LNCaP clone FGC (cell line): ENCODE data around the gene OPN4.

Experiments used
- DNase-seq: peaks from one replicate; pipeline ENCODE4 v3.0.0-alpha.2; 2011; ENCODE audit warnings: low read depth
- H3K4me3 ChIP-seq: 2 replicates; pipeline ENCODE4 v1.5.1; 2011; ENCODE audit warnings: mild to moderate bottlenecking, low read depth, low read length, control low read depth
- CTCF ChIP-seq: IDR thresholded peaks from 2 replicates; pipeline ENCODE4 v1.5.1; 2012; ENCODE audit warnings: mild to moderate bottlenecking; ENCODE audit not compliant: control insufficient read depth, insufficient read depth; ENCODE audit errors: extremely low read depth

Gene OPN4

GRCh38 chr10:86662186-86663045 is 8.1 kb downstream of the OPN4 start:
- TF ChIP-seq CTCF: no peak
- no peak overlapping the region for H3K4me3 ChIP-seq
- DNase-seq: no peak

GRCh38 chr10:86663046-86663345 is 8.6 kb downstream of the OPN4 start:
- no peak for DNase-seq

GRCh38 chr10:86663576-86664339 is 9.4 kb downstream of the OPN4 start:
- no peak for DNase-seq
- TF ChIP-seq CTCF: no peak
- no peak overlapping the region for H3K4me3 ChIP-seq

More at GRCh38 chr10:86663046-86663345, 8.6 kb downstream of the OPN4 start:
- TF ChIP-seq CTCF: no peak
- no peak overlapping the region for H3K4me3 ChIP-seq

GRCh38 chr10:86664341-86665217 is 10.2 kb downstream of the OPN4 start:
- no peak overlapping the region for H3K4me3 ChIP-seq
- no peak for TF ChIP-seq CTCF
- DNase-seq: no peak

- no peak for TF ChIP-seq CTCF
- DNase-seq: no peak
Observed at GRCh38 chr10:86665218-86665607, 10.9 kb downstream of the OPN4 start.

GRCh38 chr10:86665868-86666267 is 11.5 kb downstream of the OPN4 start:
- DNase-seq: no peak

More at GRCh38 chr10:86665218-86665607, 10.9 kb downstream of the OPN4 start:
- H3K4me3 ChIP-seq: no peak overlapping the region

More at GRCh38 chr10:86665868-86666267, 11.5 kb downstream of the OPN4 start:
- TF ChIP-seq CTCF: no peak
- no peak overlapping the region for H3K4me3 ChIP-seq
